Ishikawa (cell line): ENCODE results near the gene PCSK4.
A peak's percentile ranks its signal among the peaks of the same experiment; 100 is the strongest.

Source experiments
- CEBPB ChIP-seq: IDR thresholded peaks from 2 replicates; pipeline ENCODE4 v1.6.1; 2012
- CREB1 ChIP-seq: IDR thresholded peaks from 2 replicates; pipeline ENCODE4 v1.6.1; 2012; ENCODE audit warnings: low read depth
- EGR1 ChIP-seq: IDR thresholded peaks from 2 replicates; pipeline ENCODE4 v1.6.1; 2012
- EP300 ChIP-seq: IDR thresholded peaks from 2 replicates; pipeline ENCODE4 v1.6.1; 2012; ENCODE audit warnings: borderline replicate concordance
- FOXM1 ChIP-seq: IDR thresholded peaks from 2 replicates; pipeline ENCODE4 v1.6.1; 2012; ENCODE audit warnings: low read depth, borderline replicate concordance
- MAX ChIP-seq: IDR thresholded peaks from 2 replicates; pipeline ENCODE4 v1.6.1; 2012
- NFIC ChIP-seq: IDR thresholded peaks from 2 replicates; pipeline ENCODE4 v1.6.1; 2012
- RAD21 ChIP-seq: IDR thresholded peaks from 2 replicates; pipeline ENCODE4 v1.6.1; 2012; ENCODE audit warnings: low read depth
- REST ChIP-seq: IDR thresholded peaks from 2 replicates; pipeline ENCODE4 v1.6.1; 2012; ENCODE audit warnings: low read depth, mild to moderate bottlenecking
- TAF1 ChIP-seq: IDR thresholded peaks from 2 replicates; pipeline ENCODE4 v1.6.1; 2012; ENCODE audit warnings: low read depth, mild to moderate bottlenecking
- TCF12 ChIP-seq: IDR thresholded peaks from 2 replicates; pipeline ENCODE4 v1.6.1; 2012; ENCODE audit warnings: low read depth
- TEAD4 ChIP-seq: IDR thresholded peaks from 2 replicates; pipeline ENCODE4 v1.6.1; 2012
- USF1 ChIP-seq: IDR thresholded peaks from 2 replicates; pipeline ENCODE4 v1.6.1; 2012
- YY1 ChIP-seq: IDR thresholded peaks from 2 replicates; pipeline ENCODE4 v1.6.1; 2012; ENCODE audit warnings: low read depth
- ZBTB7A ChIP-seq: IDR thresholded peaks from 2 replicates; pipeline ENCODE4 v1.6.1; 2012; ENCODE audit warnings: low read depth

PCSK4 gene

GRCh38 chr19:1495051-1495798 is 5.1 kb upstream of the PCSK4 start:
- no peak for TF ChIP-seq USF1
- TF ChIP-seq TCF12 = no peak
- TF ChIP-seq CEBPB = no peak
- TF ChIP-seq TAF1 = no peak
- no peak for TF ChIP-seq YY1
- TF ChIP-seq MAX = no peak
- no peak for TF ChIP-seq RAD21
- TF ChIP-seq ZBTB7A = no peak

GRCh38 chr19:1494115-1494815 is 4.1 kb upstream of the PCSK4 start:
- no peak for TF ChIP-seq USF1

- TF ChIP-seq EGR1 (no peak), CEBPB (no peak), MAX (no peak), TAF1 (no peak), ZBTB7A (no peak), FOXM1 (no peak), NFIC (no peak), EP300 (no peak), TEAD4 (no peak), USF1 (no peak), CREB1 (no peak), RAD21 (no peak), TCF12 (no peak), REST (no peak), YY1 (no peak)
Observed at GRCh38 chr19:1492474-1493006, 2.4 kb upstream of the PCSK4 start.

GRCh38 chr19:1491849-1492170 is 1.7 kb upstream of the PCSK4 start:
- TF ChIP-seq MAX = no peak
- no peak for TF ChIP-seq CREB1
- TF ChIP-seq TCF12 = no peak
- no peak for TF ChIP-seq FOXM1
- TF ChIP-seq TAF1 = no peak
- no peak for TF ChIP-seq REST
- no peak for TF ChIP-seq RAD21

- TF ChIP-seq USF1 (no peak), EP300 (no peak), NFIC (no peak), CEBPB (no peak), TCF12 (no peak), YY1 (no peak), FOXM1 (no peak), TEAD4 (no peak), MAX (peak; percentile 95), REST (no peak), TAF1 (0 out of 2 replicates have a peak, but pooled peaks have one; percentile 4), EGR1 (peak; percentile 72), ZBTB7A (no peak), RAD21 (no peak), CREB1 (no peak)
Observed at GRCh38 chr19:1491114-1491848, 1.1 kb upstream of the PCSK4 start, which contains the start of gene REEP6. TSS of gene REEP6 (plus strand) at chr19:1491181. CDS start at chr19:1491270, 89 bp downstream.
